Esophagus muscularis mucosa (tissue), 4 donors: Measurements from ENCODE around the gene HAUS8.
"Not testable (repeated sequence)": the region's sequence is repeated elsewhere in the genome, so short reads cannot be mapped to it uniquely, and the experiment has no call there.

Experiments
- EP300 ChIP-seq: sonication (generic); formaldehyde crosslinking; IDR thresholded peaks from one replicate; pipeline ENCODE4 v1.6.1; 2017; ENCODE audit warnings: antibody characterized with exemption
- POLR2A ChIP-seq: fragments of 450-650 bp; IDR thresholded peaks from one replicate; pipeline ENCODE4 v1.6.1; 2017; ENCODE audit warnings: antibody characterized with exemption, moderate library complexity, mild to moderate bottlenecking, low read depth
- TF ChIP-seq, protein P1 (sequence below), 3 experiments: fragments of 200-600 bp in 2 of 3; fragments of 450-650 bp in 1 of 3; sonication (generic) in 2 of 3; IDR thresholded peaks; one replicate each; pipeline ENCODE4 v1.5.1; 2017 to 2019; ENCODE audit warnings: antibody characterized with exemption in 3 of 3, mild to moderate bottlenecking in 2 of 3, moderate library complexity in 1 of 3

- TF ChIP-seq, protein P1, sequence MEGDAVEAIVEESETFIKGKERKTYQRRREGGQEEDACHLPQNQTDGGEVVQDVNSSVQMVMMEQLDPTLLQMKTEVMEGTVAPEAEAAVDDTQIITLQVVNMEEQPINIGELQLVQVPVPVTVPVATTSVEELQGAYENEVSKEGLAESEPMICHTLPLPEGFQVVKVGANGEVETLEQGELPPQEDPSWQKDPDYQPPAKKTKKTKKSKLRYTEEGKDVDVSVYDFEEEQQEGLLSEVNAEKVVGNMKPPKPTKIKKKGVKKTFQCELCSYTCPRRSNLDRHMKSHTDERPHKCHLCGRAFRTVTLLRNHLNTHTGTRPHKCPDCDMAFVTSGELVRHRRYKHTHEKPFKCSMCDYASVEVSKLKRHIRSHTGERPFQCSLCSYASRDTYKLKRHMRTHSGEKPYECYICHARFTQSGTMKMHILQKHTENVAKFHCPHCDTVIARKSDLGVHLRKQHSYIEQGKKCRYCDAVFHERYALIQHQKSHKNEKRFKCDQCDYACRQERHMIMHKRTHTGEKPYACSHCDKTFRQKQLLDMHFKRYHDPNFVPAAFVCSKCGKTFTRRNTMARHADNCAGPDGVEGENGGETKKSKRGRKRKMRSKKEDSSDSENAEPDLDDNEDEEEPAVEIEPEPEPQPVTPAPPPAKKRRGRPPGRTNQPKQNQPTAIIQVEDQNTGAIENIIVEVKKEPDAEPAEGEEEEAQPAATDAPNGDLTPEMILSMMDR (IDR thresholded peaks at IDR 0.05), result not testable (repeated sequence)
- TF ChIP-seq EP300, POLR2A: not testable (repeated sequence)
Measured at GRCh38 chr19:17106964-17107363, 31.7 kb upstream of the HAUS8 start.
